Dermis lymphatic vessel endothelial cell (primary cell): ENCODE results near the gene TNKS2. TPM values are rescaled to one million over a fixed set of nuclear protein-coding genes. Genes with fewer than 3 reads are reported as not detected.

Experiments used
- total RNA-seq: library from RNA; depleted of rRNA; stranded (reverse); fragments of >200 nt; gene quantifications from 2 replicates; pipeline ENCODE4 v1.2.1, GENCODE V29; 2014

TNKS2 gene
- 55.4 and 65.6 TPM in 2 replicates for total RNA-seq

GRCh38 chr10:91797874-91798648, at the start of gene TNKS2:
Gene TNKS2, plus strand, starts transcription at chr10:91798426. Its CDS starts 265 bp downstream, at chr10:91798691.

GRCh38 chr10:91909117-91909677, 111.0 kb downstream of the TNKS2 start, which contains the start of gene FGFBP3:
Gene FGFBP3, minus strand, starts transcription at chr10:91909486. Its CDS starts 517 bp downstream, at chr10:91908969.

Other genes starting within 250 kb of the TNKS2 start
- gene PPP1R3C, start 165.4 kb upstream of the TNKS2 start, total RNA-seq = 0.09 and 0.33 TPM in 2 replicates
- gene FGFBP3, start 111.1 kb downstream of the TNKS2 start, total RNA-seq = 0.33 and 0.43 TPM in 2 replicates
- gene BTAF1, start 125.3 kb downstream of the TNKS2 start, total RNA-seq = 27.4 and 37.7 TPM in 2 replicates